Fibroblast of villous mesenchyme (primary cell): Measurements from ENCODE around the gene CIAO2A. TPM values are rescaled to one million over a fixed set of nuclear protein-coding genes. Genes with fewer than 3 reads are reported as not detected.

Experiments used
- DNase-seq: peaks from one replicate; pipeline ENCODE4 v3.0.0-alpha.2; 2010; ENCODE audit warnings: low read depth
- H3K4me3 ChIP-seq: 2 replicates; pipeline ENCODE4 v1.5.1; 2011; ENCODE audit warnings: low read depth, mild to moderate bottlenecking, low read length
- total RNA-seq: library from RNA; depleted of rRNA; stranded (reverse); fragments of >200 nt; gene quantifications from 2 replicates; pipeline ENCODE4 v1.2.3, GENCODE V29; 2012
- TF ChIP-seq, protein P1 (sequence below): IDR thresholded peaks from 2 replicates; pipeline ENCODE4 v1.5.1; 2012; ENCODE audit warnings: low read depth, mild to moderate bottlenecking, low read length; ENCODE audit not compliant: insufficient read depth

The CIAO2A gene
- total RNA-seq, 1 donor: 62.6 TPM

DNA sequence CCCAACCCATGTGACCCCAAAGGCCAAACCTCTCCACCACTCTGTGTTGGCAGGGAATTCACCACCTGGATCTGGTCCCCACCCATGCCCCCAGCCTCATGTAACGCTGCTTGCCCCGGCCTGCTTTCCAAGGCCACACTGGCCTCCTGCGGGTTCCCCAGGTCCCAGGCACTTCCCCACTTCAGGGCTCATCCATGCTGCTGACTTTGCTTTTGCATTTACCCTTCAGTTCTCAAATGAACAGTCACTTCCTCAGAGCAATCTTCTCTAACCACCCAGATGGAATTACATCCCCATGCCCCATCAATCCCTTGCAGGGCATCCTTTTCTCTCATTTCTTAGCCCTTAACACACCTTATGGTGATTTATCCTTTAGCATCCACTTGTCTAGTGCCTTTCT, 56.5 kb downstream of the CIAO2A start:
- no peak overlapping the region for H3K4me3 ChIP-seq
- DNase-seq: no peak
- TF ChIP-seq, protein P1, sequence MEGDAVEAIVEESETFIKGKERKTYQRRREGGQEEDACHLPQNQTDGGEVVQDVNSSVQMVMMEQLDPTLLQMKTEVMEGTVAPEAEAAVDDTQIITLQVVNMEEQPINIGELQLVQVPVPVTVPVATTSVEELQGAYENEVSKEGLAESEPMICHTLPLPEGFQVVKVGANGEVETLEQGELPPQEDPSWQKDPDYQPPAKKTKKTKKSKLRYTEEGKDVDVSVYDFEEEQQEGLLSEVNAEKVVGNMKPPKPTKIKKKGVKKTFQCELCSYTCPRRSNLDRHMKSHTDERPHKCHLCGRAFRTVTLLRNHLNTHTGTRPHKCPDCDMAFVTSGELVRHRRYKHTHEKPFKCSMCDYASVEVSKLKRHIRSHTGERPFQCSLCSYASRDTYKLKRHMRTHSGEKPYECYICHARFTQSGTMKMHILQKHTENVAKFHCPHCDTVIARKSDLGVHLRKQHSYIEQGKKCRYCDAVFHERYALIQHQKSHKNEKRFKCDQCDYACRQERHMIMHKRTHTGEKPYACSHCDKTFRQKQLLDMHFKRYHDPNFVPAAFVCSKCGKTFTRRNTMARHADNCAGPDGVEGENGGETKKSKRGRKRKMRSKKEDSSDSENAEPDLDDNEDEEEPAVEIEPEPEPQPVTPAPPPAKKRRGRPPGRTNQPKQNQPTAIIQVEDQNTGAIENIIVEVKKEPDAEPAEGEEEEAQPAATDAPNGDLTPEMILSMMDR: no peak

DNA sequence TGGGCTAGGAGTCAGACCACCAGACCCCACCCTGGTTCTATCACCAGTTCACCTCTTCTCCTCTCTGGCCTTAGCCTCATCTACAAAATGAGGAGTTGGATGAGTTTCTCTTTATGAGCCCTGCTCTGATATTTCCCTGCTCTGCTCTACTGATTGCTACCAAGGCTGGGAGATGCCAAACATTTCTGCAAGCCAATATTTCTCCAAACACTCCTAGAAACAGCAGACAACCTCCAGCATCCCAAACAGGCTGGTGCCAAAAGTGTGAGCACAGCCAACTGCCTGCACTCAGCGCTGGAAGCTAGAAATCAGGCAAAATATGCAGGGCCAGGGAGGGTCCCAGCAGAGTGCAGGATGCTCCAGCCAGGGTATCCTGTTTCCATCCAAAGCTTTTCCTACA, 58.1 kb downstream of the CIAO2A start:
- TF ChIP-seq, protein P1: no peak
- no peak for DNase-seq
- H3K4me3 ChIP-seq: no peak overlapping the region

DNA sequence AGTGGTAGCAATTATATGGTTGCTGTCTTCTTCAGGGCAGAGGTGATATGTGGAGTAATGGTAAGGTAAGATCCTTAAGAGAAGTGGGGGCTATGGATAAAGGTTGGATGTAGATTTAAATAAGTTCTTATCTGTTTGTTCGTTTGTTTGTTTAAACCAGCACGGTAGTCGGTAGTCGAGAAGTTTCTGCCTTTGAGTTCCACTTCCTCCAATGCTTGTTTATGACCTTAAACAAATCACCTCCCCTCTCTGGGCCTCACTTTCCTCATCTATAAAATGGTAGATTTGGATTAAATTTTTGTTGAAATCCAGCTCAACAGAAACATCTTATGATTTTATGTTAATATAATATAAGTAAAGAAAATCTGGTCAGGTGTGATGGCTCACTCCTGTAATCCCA, 59.1 kb downstream of the CIAO2A start:
- TF ChIP-seq, protein P1: no peak
- no peak overlapping the region for H3K4me3 ChIP-seq
- DNase-seq: no peak

DNA sequence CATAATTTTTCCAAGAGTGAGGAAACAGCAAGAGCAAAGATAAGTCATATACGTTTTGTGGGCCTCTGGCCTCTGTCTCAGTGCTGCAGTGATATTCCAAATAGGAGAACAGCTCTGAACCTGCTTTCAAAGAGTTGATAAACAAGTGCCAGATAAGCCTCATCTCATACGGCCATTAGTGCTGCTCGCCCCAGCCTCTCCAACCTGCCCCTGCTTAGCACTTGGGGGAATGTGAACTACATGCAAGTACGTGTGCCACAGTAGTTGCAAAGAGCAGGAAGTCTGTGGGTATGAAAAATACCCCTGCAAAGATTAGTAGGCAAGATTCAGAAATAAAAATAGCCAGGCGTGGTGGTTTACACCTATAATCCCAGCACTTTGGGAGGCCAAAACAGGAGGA, 61.3 kb downstream of the CIAO2A start:
- TF ChIP-seq, protein P1: no peak
- H3K4me3 ChIP-seq: no peak overlapping the region
- no peak for DNase-seq

DNA sequence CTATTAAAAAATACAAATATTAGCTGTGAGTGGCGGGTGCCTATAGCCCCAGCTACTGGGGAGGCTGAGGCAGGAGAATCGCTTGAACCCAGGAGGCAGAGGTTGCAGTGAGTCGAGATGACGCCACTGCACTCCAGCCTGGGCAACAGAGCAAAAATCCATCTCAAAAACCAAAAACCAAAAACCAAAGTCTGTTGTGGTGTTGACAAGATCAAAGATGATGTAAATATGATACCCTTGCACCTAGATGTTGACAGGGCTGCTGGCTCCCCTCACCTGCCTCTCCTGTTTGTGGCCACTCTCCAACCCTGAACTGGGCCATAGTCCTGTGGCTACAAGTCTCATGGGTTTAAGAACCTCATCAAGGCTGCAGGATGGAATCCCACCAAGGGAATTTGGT, 63.5 kb downstream of the CIAO2A start:
- no peak for DNase-seq
- H3K4me3 ChIP-seq: no peak overlapping the region
- TF ChIP-seq, protein P1: no peak

DNA sequence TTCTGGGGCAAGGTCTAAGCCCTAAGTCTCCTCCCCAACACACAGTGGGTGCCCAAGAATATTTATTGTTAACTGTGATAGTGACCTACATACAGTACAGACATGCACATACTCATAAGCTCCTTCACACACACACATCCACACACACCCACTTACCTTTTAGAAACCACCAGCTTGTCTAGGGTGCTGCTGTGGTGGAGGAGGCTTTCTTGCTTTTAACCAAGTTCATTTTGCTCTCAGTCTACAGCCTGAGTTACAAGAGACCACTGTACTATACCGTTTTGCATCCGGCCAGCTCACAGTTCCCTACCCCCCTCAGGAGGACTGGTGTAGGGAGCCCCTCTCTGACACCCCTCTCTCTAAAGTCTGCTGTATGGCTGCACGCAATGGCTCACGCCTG, 64.0 kb downstream of the CIAO2A start:
- TF ChIP-seq, protein P1: no peak
- H3K4me3 ChIP-seq: no peak overlapping the region
- no peak for DNase-seq

DNA sequence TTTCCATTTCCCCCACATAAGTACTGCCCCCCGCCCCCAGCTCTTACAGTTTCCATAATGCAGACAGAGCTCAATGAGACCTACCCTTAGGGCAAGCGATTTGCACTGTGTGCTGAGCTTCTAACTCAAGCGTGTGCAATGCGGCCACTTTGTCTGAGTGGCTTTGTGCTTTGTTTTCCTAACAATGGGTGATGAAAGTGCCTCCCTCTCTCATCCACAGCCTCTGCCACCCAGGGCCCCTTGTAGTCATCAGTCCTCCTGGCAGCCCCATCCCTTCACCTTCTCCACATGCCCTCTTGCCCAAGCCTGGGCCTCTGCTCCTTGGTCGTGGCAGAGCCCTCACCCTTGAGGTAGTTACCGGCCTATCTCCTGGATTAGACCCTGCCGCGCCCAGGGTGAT, 64.5 kb downstream of the CIAO2A start:
- DNase-seq: no peak
- no peak overlapping the region for H3K4me3 ChIP-seq
- TF ChIP-seq, protein P1: no peak
